ENCODE results near the gene BDH1. TPM values are rescaled to one million over a fixed set of nuclear protein-coding genes. Genes with fewer than 3 reads are reported as not detected.
"Not testable (repeated sequence)": the region's sequence is repeated elsewhere in the genome, so short reads cannot be mapped to it uniquely, and the experiment has no call there.

BDH1 gene
- polyA plus RNA-seq, 1 donor from 2014 or later, result 12.9 TPM

- H3K79me2 ChIP-seq (replicated peaks; ENCODE audit: insufficient read depth, low read length), result no peaks in the 10 kb centered on the region
- no peaks in the 10 kb centered on the region for H3K9me2 ChIP-seq (ENCODE audit: insufficient read depth, low read length)
- H3K27ac ChIP-seq (ENCODE audit: low read length), result no peak overlapping the region
- no peak overlapping the region for H3K4me2 ChIP-seq (ENCODE audit: low read length)
- no peak overlapping the region for H3K9ac ChIP-seq (ENCODE audit: low read length)
- H3K36me3 ChIP-seq (ENCODE audit: insufficient read depth, low read length), result no peaks in the 10 kb centered on the region
- H3K4me3 ChIP-seq (ENCODE audit: low read length), result no peak overlapping the region
- no peaks in the 10 kb centered on the region for H3K27me3 ChIP-seq (ENCODE audit: insufficient read depth, low read depth, low read length)
- H2AFZ ChIP-seq (ENCODE audit: low read depth, low read length), result no peak overlapping the region
- no peaks in the 10 kb centered on the region for H3F3A ChIP-seq (ENCODE audit: insufficient read depth, low read length, poor library complexity, severe bottlenecking)
- TF ChIP-seq EZH2 (IDR thresholded peaks at IDR 0.05; ENCODE audit: borderline replicate concordance, insufficient read depth, low read length, poor library complexity, severe bottlenecking) (no peak), RAD21 (conservative IDR thresholded peaks at IDR 0.05) (no peak), REST (IDR thresholded peaks at IDR 0.05; ENCODE audit: borderline replicate concordance) (no peak), CTCF (IDR thresholded peaks at IDR 0.05; ENCODE audit: poor library complexity, severe bottlenecking) (no peak), TAF1 (IDR thresholded peaks at IDR 0.05; ENCODE audit: low read depth) (no peak), MXI1 (conservative IDR thresholded peaks at IDR 0.05; ENCODE audit: poor library complexity, severe bottlenecking) (no peak), EP300 (conservative IDR thresholded peaks at IDR 0.05; ENCODE audit: poor library complexity, severe bottlenecking) (no peak), SMC3 (conservative IDR thresholded peaks at IDR 0.05; ENCODE audit: poor library complexity) (no peak), POLR2AphosphoS5 (IDR thresholded peaks at IDR 0.05) (no peak)
- no peaks in the 10 kb centered on the region for H3K9me3 ChIP-seq (ENCODE audit: low read length)
- H4K20me1 ChIP-seq (ENCODE audit: insufficient read depth), result no peaks in the 10 kb centered on the region
Measured at GRCh38 chr3:197480320-197480719, 75.4 kb downstream of the BDH1 start.

GRCh38 chr3:197478746-197479668 is 76.8 kb downstream of the BDH1 start:
- Histone ChIP-seq H3K27ac (ENCODE audit: low read length) (no peak overlapping the region), H2AFZ (ENCODE audit: low read depth, low read length) (no peak overlapping the region), H3K36me3 (ENCODE audit: insufficient read depth, low read length) (no peaks in the 10 kb centered on the region), H3K9me3 (ENCODE audit: low read length) (no peaks in the 10 kb centered on the region), H3K4me2 (ENCODE audit: low read length) (no peak overlapping the region), H3K4me3 (ENCODE audit: low read length) (no peak overlapping the region), H3F3A (ENCODE audit: insufficient read depth, low read length, poor library complexity, severe bottlenecking) (no peaks in the 10 kb centered on the region), H4K20me1 (ENCODE audit: insufficient read depth) (no peaks in the 10 kb centered on the region), H3K9me2 (ENCODE audit: insufficient read depth, low read length) (no peaks in the 10 kb centered on the region), H3K79me2 (replicated peaks; ENCODE audit: insufficient read depth, low read length) (no peaks in the 10 kb centered on the region), H3K27me3 (ENCODE audit: insufficient read depth, low read depth, low read length) (no peaks in the 10 kb centered on the region), H3K9ac (ENCODE audit: low read length) (no peak overlapping the region)
- TF ChIP-seq REST (IDR thresholded peaks at IDR 0.05; ENCODE audit: borderline replicate concordance), result no peak
- TF ChIP-seq TAF1 (IDR thresholded peaks at IDR 0.05; ENCODE audit: low read depth), result no peak
- no peak for TF ChIP-seq EP300 (conservative IDR thresholded peaks at IDR 0.05; ENCODE audit: poor library complexity, severe bottlenecking)
- TF ChIP-seq CTCF (IDR thresholded peaks at IDR 0.05; ENCODE audit: poor library complexity, severe bottlenecking), result no peak
- TF ChIP-seq MXI1 (conservative IDR thresholded peaks at IDR 0.05; ENCODE audit: poor library complexity, severe bottlenecking), result no peak
- TF ChIP-seq SMC3 (conservative IDR thresholded peaks at IDR 0.05; ENCODE audit: poor library complexity), result no peak
- no peak for TF ChIP-seq EZH2 (IDR thresholded peaks at IDR 0.05; ENCODE audit: borderline replicate concordance, insufficient read depth, low read length, poor library complexity, severe bottlenecking)
- TF ChIP-seq POLR2AphosphoS5 (IDR thresholded peaks at IDR 0.05), result no peak
- TF ChIP-seq RAD21 (conservative IDR thresholded peaks at IDR 0.05), result no peak

GRCh38 chr3:197477816-197478215 is 78.0 kb downstream of the BDH1 start:
- not testable (repeated sequence) for H2AFZ ChIP-seq (ENCODE audit: low read depth, low read length); H3K9ac ChIP-seq (ENCODE audit: low read length); H4K20me1 ChIP-seq (ENCODE audit: insufficient read depth); H3F3A ChIP-seq (ENCODE audit: insufficient read depth, low read length, poor library complexity, severe bottlenecking); H3K9me3 ChIP-seq (ENCODE audit: low read length); H3K4me3 ChIP-seq (ENCODE audit: low read length); H3K4me2 ChIP-seq (ENCODE audit: low read length); H3K27me3 ChIP-seq (ENCODE audit: insufficient read depth, low read depth, low read length); H3K27ac ChIP-seq (ENCODE audit: low read length); H3K9me2 ChIP-seq (ENCODE audit: insufficient read depth, low read length); H3K36me3 ChIP-seq (ENCODE audit: insufficient read depth, low read length); H3K79me2 ChIP-seq (replicated peaks; ENCODE audit: insufficient read depth, low read length)
